Hepatocyte (in vitro differentiated cells): ENCODE data around the gene SMIM43. TPM values are rescaled to one million over a fixed set of nuclear protein-coding genes. Genes with fewer than 3 reads are reported as not detected.

ENCODE experiments used
- DNase-seq: peaks from one replicate; pipeline ENCODE4 v3.0.0-alpha.2; 2016; ENCODE audit warnings: low spot score
- H2AFZ ChIP-seq: fragments of 200-600 bp; sonication (generic); 2 replicates; pipeline ENCODE4 v1.6.0; 2016; ENCODE audit warnings: antibody characterized with exemption, mild to moderate bottlenecking
- H3K27ac ChIP-seq: fragments of 200-600 bp; sonication (generic); 2 replicates; pipeline ENCODE4 v1.5.1; 2016; ENCODE audit warnings: mild to moderate bottlenecking
- H3K27me3 ChIP-seq: fragments of 200-600 bp; sonication (generic); 2 replicates; pipeline ENCODE4 v1.6.1; 2016
- H3K36me3 ChIP-seq: fragments of 200-600 bp; sonication (generic); replicated peaks from 2 replicates; pipeline ENCODE4 v1.5.1; 2016; ENCODE audit warnings: low read depth; ENCODE audit not compliant: insufficient read depth
- H3K4me1 ChIP-seq: fragments of 200-600 bp; sonication (generic); 2 replicates; pipeline ENCODE4 v1.5.1; 2016; ENCODE audit warnings: mild to moderate bottlenecking, moderate library complexity; ENCODE audit not compliant: insufficient read depth
- H3K4me2 ChIP-seq: fragments of 200-600 bp; sonication (generic); 2 replicates; pipeline ENCODE4 v1.6.0; 2016
- H3K4me3 ChIP-seq: fragments of 200-600 bp; sonication (generic); 2 replicates; pipeline ENCODE4 v1.5.1; 2016; ENCODE audit warnings: mild to moderate bottlenecking
- H3K79me2 ChIP-seq: fragments of 200-600 bp; sonication (generic); 2 replicates; pipeline ENCODE4 v1.6.0; 2017; ENCODE audit warnings: mild to moderate bottlenecking
- H3K9me2 ChIP-seq: fragments of 200-600 bp; sonication (generic); replicated peaks from 2 replicates; pipeline ENCODE4 v1.6.0; 2017; ENCODE audit warnings: mild to moderate bottlenecking; ENCODE audit not compliant: insufficient read depth
- H3K9me3 ChIP-seq: fragments of 200-600 bp; sonication (generic); 2 replicates; pipeline ENCODE4 v1.5.1; 2016; ENCODE audit warnings: low read depth, mild to moderate bottlenecking
- H4K20me1 ChIP-seq: fragments of 200-600 bp; sonication (generic); 2 replicates; pipeline ENCODE4 v1.6.0; 2016; ENCODE audit warnings: mild to moderate bottlenecking; ENCODE audit not compliant: insufficient read depth, poor library complexity, severe bottlenecking
- EZH2 ChIP-seq: fragments of 200-600 bp; sonication (generic); IDR thresholded peaks from 2 replicates; pipeline ENCODE4 v1.6.1; 2016; ENCODE audit warnings: antibody characterized with exemption, mild to moderate bottlenecking, borderline replicate concordance
- EZH2phosphoT487 ChIP-seq: fragments of 200-600 bp; sonication (generic); IDR thresholded peaks from one replicate; pipeline ENCODE4 v1.6.1; 2018; ENCODE audit warnings: antibody characterized with exemption, mild to moderate bottlenecking, low read depth, moderate library complexity; ENCODE audit not compliant: unreplicated experiment, severe bottlenecking
- WGBS: methylation state at CpG from one replicate; pipeline ENCODE4 v1.1.6; 2016; ENCODE audit warnings: low lambda C conversion rate; ENCODE audit errors: missing lambda C conversion rate; 5-methylcytosine and 5-hydroxymethylcytosine counted together
- polyA plus RNA-seq: library from polyadenylated mRNA; unstranded; fragments of >200 nt; fragmentation: Nextera tagmentation; extraction: Ambion mirVana; gene quantifications from 2 replicates; pipeline ENCODE4 v1.2.1, GENCODE V29; 2016
- total RNA-seq: library from RNA; depleted of rRNA; stranded (reverse); fragments of >200 nt; gene quantifications from 2 replicates; pipeline ENCODE4 v1.2.3, GENCODE V29; 2014
- TF ChIP-seq, protein P1 (sequence below): fragments of 200-600 bp; sonication (generic); IDR thresholded peaks from 2 replicates; pipeline ENCODE4 v1.5.1; 2016; ENCODE audit warnings: antibody characterized with exemption, mild to moderate bottlenecking; ENCODE audit not compliant: poor library complexity

SMIM43 gene
- total and polyA plus RNA-seq, 2 experiments from 2014 or later, result 0.95 TPM; not detected in 1

DNA sequence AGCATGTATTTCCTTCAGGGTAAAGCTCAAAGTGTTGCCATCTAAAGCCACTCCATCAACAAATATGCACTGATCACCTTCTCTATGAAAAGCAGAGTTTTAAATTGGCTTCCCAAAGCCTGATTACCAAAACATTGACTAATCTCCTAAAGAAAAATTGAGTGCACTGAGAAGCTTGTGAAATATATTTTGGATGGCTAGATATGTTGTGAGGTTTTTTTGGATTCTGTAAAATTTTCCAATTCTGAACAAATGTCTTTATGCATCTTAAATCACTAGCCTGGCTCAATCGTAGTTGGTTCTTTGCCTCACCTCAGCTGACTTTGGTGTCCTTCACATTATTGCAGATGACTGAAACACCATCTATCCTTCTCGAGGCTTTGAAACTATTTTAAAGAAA, 21.3 kb upstream of the SMIM43 start:
- Histone ChIP-seq H3K9me2 (no peaks in the 10 kb centered on the region), H3K9me3 (no peaks in the 10 kb centered on the region), H4K20me1 (no peaks in the 10 kb centered on the region), H2AFZ (no peak overlapping the region), H3K4me2 (no peak overlapping the region), H3K36me3 (no peaks in the 10 kb centered on the region), H3K27ac (no peak overlapping the region), H3K4me1 (no peaks in the 10 kb centered on the region), H3K27me3 (peaks cover 2% of the 10 kb centered on the region), H3K4me3 (no peak overlapping the region), H3K79me2 (no peaks in the 10 kb centered on the region)
- WGBS, result 84% methylated on average over 2 of the region's 2 CpGs
- TF ChIP-seq, protein P1, sequence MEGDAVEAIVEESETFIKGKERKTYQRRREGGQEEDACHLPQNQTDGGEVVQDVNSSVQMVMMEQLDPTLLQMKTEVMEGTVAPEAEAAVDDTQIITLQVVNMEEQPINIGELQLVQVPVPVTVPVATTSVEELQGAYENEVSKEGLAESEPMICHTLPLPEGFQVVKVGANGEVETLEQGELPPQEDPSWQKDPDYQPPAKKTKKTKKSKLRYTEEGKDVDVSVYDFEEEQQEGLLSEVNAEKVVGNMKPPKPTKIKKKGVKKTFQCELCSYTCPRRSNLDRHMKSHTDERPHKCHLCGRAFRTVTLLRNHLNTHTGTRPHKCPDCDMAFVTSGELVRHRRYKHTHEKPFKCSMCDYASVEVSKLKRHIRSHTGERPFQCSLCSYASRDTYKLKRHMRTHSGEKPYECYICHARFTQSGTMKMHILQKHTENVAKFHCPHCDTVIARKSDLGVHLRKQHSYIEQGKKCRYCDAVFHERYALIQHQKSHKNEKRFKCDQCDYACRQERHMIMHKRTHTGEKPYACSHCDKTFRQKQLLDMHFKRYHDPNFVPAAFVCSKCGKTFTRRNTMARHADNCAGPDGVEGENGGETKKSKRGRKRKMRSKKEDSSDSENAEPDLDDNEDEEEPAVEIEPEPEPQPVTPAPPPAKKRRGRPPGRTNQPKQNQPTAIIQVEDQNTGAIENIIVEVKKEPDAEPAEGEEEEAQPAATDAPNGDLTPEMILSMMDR, result no peak
- TF ChIP-seq EZH2, result no peak
- no peak for TF ChIP-seq EZH2phosphoT487
- DNase-seq, result no peak

DNA sequence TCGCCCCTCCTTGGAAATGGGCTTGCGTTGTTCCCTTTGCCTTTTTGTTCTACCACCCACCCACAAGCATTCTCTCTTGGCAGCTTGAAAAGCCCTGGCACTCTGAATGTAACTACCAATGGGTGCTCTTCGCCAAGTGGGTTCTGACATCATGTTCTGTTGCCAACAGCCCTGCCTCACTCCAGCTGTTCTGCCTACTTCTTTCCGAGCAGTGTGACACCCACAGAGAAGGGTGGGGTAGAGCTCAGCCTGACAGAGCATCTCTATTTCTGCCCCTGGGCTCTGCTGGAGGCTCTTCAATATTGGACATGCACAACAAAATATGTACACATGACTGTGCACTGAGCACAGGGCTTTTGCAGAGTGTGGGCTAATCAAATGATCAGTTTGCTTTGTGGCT, 20.5 kb upstream of the SMIM43 start:
- Histone ChIP-seq H3K36me3 (no peaks in the 10 kb centered on the region), H3K4me1 (no peaks in the 10 kb centered on the region), H3K27ac (no peak overlapping the region), H3K9me2 (no peaks in the 10 kb centered on the region), H4K20me1 (no peaks in the 10 kb centered on the region), H3K79me2 (no peaks in the 10 kb centered on the region), H3K9me3 (no peaks in the 10 kb centered on the region), H2AFZ (no peak overlapping the region), H3K4me2 (no peak overlapping the region), H3K27me3 (peaks cover 2% of the 10 kb centered on the region), H3K4me3 (no peak overlapping the region)
- TF ChIP-seq EZH2 (no peak), EZH2phosphoT487 (no peak)
- DNase-seq, result no peak
- WGBS, result 84% methylated on average over 4 of the region's 4 CpGs

DNA sequence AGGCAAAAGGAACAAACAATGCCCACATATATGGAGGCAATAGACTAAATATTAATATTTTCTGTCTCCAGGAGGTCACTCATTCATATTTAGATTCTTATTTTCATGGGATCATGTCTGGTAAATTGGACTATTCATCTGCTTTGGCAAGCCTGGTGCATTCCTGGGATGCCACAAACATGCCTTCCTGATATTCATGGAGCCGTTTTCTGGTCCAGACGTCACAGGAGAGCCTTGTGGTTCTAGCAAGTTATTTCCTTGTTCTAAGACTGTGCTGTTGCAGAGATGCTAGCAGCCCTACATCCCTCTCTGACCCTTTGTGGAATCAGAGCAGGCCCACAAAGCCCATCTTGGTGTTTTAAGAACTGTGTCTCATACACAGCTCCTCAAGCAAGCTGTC, 20.0 kb upstream of the SMIM43 start:
- 63% methylated on average over 2 of the region's 2 CpGs for WGBS
- no peaks in the 10 kb centered on the region for H3K4me1 ChIP-seq

DNA sequence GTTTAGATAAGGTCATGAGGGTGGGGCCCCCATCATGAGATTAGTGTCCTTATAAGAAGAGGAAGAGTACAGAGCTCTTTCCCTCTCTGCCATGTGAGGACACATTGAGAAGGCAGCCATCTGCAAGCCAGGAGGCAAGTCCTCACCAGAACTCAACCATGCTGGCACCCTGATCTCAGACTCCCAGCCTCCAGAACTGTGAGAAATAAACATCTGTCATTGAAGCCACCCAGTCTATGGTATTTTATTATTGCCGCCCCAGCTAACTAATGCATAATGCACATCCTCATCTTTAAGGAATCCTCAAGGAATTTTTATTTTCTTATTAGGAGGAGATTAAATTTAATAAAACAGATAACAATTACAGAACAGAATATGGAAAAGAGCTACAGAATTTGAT, 19.4 kb upstream of the SMIM43 start:
- H3K36me3 ChIP-seq, result no peaks in the 10 kb centered on the region
- 100% methylated on average over 1 of the region's 1 CpG for WGBS
- H3K79me2 ChIP-seq, result no peaks in the 10 kb centered on the region
- no peaks in the 10 kb centered on the region for H3K9me2 ChIP-seq
- H3K4me1 ChIP-seq, result no peaks in the 10 kb centered on the region
- H4K20me1 ChIP-seq, result no peaks in the 10 kb centered on the region
- no peaks in the 10 kb centered on the region for H3K9me3 ChIP-seq
- H3K27ac ChIP-seq, result no peak overlapping the region
- H3K27me3 ChIP-seq, result peaks cover 2% of the 10 kb centered on the region
- no peak for DNase-seq
- H3K4me3 ChIP-seq, result no peak overlapping the region
- H2AFZ ChIP-seq, result no peak overlapping the region
- no peak for TF ChIP-seq EZH2
- no peak for TF ChIP-seq EZH2phosphoT487
- TF ChIP-seq, protein P1, result no peak
- H3K4me2 ChIP-seq, result no peak overlapping the region

More for the DNA sequence above, 20.0 kb upstream of the SMIM43 start:
- H3K79me2 ChIP-seq, result no peaks in the 10 kb centered on the region
- no peaks in the 10 kb centered on the region for H3K9me3 ChIP-seq
- DNase-seq, result no peak
- H3K27me3 ChIP-seq, result peaks cover 2% of the 10 kb centered on the region
- TF ChIP-seq EZH2phosphoT487 (no peak), EZH2 (no peak)
- TF ChIP-seq, protein P1, result no peak
- H3K4me2 ChIP-seq, result no peak overlapping the region
- H3K36me3 ChIP-seq, result no peaks in the 10 kb centered on the region
- no peaks in the 10 kb centered on the region for H3K9me2 ChIP-seq
- no peaks in the 10 kb centered on the region for H4K20me1 ChIP-seq
- H2AFZ ChIP-seq, result no peak overlapping the region
- H3K4me3 ChIP-seq, result no peak overlapping the region
- no peak overlapping the region for H3K27ac ChIP-seq
